Measurements from ENCODE around the gene PHACTR3. TPM values are rescaled to one million over a fixed set of nuclear protein-coding genes. Genes with fewer than 3 reads are reported as not detected.

Gene PHACTR3
- total and polyA plus RNA-seq, 2 of the 8 experiments (the other 6 are each of a cell fraction or from before 2014, with no cell fraction given): 0.05 to 0.13 TPM

GRCh38 chr20:59864726-59865125 is 260.4 kb downstream of the PHACTR3 start:
- no peak for FAIRE-seq
- no peak overlapping the region for H3K18ac ChIP-seq (ENCODE audit: extremely low read depth, low read length)
- POLR2A ChIA-PET (ENCODE audit: partially characterized antibody): no interaction called here
- no peak overlapping the region for H2BK20ac ChIP-seq (ENCODE audit: low read length)
- H3K14ac ChIP-seq (ENCODE audit: insufficient read length): no peak overlapping the region
- TF ChIP-seq PHF8 (conservative IDR thresholded peaks at IDR 0.05; ENCODE audit: low read depth, low read length) (no peak), HDAC6 (IDR thresholded peaks at IDR 0.05; ENCODE audit: low read depth, low read length) (no peak), GABPA (IDR thresholded peaks at IDR 0.05; ENCODE audit: borderline replicate concordance, insufficient read depth, low read length) (no peak), JUN (IDR thresholded peaks at IDR 0.05; ENCODE audit: low read depth, low read length) (no peak), TEAD4 (IDR thresholded peaks at IDR 0.05; ENCODE audit: low read depth, low read length) (no peak), JUND (IDR thresholded peaks at IDR 0.05; ENCODE audit: low read length) (no peak), SP2 (IDR thresholded peaks at IDR 0.05; ENCODE audit: low read length) (no peak), SIRT6 (IDR thresholded peaks at IDR 0.05; ENCODE audit: low read length) (no peak), BRCA1 (IDR thresholded peaks at IDR 0.05; ENCODE audit: low read depth, low read length) (no peak)
- TF ChIP-seq, protein P1, sequence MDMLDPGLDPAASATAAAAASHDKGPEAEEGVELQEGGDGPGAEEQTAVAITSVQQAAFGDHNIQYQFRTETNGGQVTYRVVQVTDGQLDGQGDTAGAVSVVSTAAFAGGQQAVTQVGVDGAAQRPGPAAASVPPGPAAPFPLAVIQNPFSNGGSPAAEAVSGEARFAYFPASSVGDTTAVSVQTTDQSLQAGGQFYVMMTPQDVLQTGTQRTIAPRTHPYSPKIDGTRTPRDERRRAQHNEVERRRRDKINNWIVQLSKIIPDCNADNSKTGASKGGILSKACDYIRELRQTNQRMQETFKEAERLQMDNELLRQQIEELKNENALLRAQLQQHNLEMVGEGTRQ (IDR thresholded peaks at IDR 0.05; ENCODE audit: low read length): no peak
- H2AFZ ChIP-seq (ENCODE audit: low read length): no peak overlapping the region
- H3K4me3 ChIP-seq (ENCODE audit: extremely low read depth in 1 of 4, insufficient read depth in 2 of 4, low read depth in 3 of 4, low read length in 4 of 4): no peak overlapping the region
- no peak overlapping the region for H2AK5ac ChIP-seq (ENCODE audit: low read depth, low read length)
- no peaks in the 10 kb centered on the region for H3K79me1 ChIP-seq (ENCODE audit: low read depth, low read length)
- no peak overlapping the region for H4K91ac ChIP-seq (replicated peaks; ENCODE audit: insufficient read length, low read length)
- CTCF ChIA-PET (ENCODE audit: partially characterized antibody): interaction anchor here (0.6 kb wide), 1 partner anchor 267 kb away, joined by 4 read pairs; no protein-coding TSS in a partner anchor
- H3K4me2 ChIP-seq (ENCODE audit: insufficient read depth in 1 of 2, low read depth in 2 of 2, low read length in 2 of 2): no peak overlapping the region
- H3K9ac ChIP-seq (replicated peaks in 1 of 4; ENCODE audit: extremely low read depth in 1 of 4, low read depth in 3 of 4, low read length in 3 of 4): no peak overlapping the region
- no peaks in the 10 kb centered on the region for H3K79me2 ChIP-seq (ENCODE audit: control insufficient read depth in 1 of 2, insufficient read depth in 2 of 2, low read length in 2 of 2)
- WGBS, 2 experiments (ENCODE audit: extremely low coverage in 1 of 2, insufficient coverage in 1 of 2, insufficient read length in 1 of 2, insufficient replicate concordance in 2 of 2, low coverage in 1 of 2, low lambda C conversion rate in 2 of 2, missing lambda C conversion rate in 1 of 2): 78% methylated on average over 1 of the region's 1 CpG; no CpG with 5 or more reads in 1 of the 2 experiments
- no peak overlapping the region for H3K27ac ChIP-seq (ENCODE audit: low read depth, low read length)
- no peaks in the 10 kb centered on the region for H3K27me3 ChIP-seq (replicated peaks in 1 of 4; ENCODE audit: control insufficient read depth in 3 of 4, extremely low read depth in 1 of 4, insufficient read depth in 3 of 4, low read length in 3 of 4)
- H3K9me3 ChIP-seq (ENCODE audit: insufficient read depth in 2 of 2, low read depth in 1 of 2, low read length in 1 of 2): peaks cover 31 to 51% of the 10 kb centered on the region in 2 experiments
- H3K23me2 ChIP-seq (ENCODE audit: low read depth, low read length): no peaks in the 10 kb centered on the region
- no peaks in the 10 kb centered on the region for H3K4me1 ChIP-seq (replicated peaks in 1 of 4; ENCODE audit: control insufficient read depth in 3 of 4, insufficient read depth in 4 of 4, low read length in 3 of 4)
- H4K20me1 ChIP-seq (replicated peaks in 1 of 2; ENCODE audit: control insufficient read depth in 1 of 2, insufficient read depth in 2 of 2, low read length in 2 of 2): no peaks in the 10 kb centered on the region
- no peak overlapping the region for H3K4ac ChIP-seq (replicated peaks; ENCODE audit: insufficient read length, low read depth, low read length)
- H2BK120ac ChIP-seq (replicated peaks; ENCODE audit: low read depth, low read length): no peak overlapping the region
- no peak overlapping the region for H3K23ac ChIP-seq (ENCODE audit: insufficient read length)
- H3K36me3 ChIP-seq (ENCODE audit: control insufficient read depth in 2 of 4, insufficient read depth in 4 of 4, low read length in 3 of 4): no peaks in the 10 kb centered on the region
- no peak for DNase-seq (ENCODE audit: low read depth in 1 of 2, low spot score in 2 of 2)
- no peak overlapping the region for H2BK5ac ChIP-seq (ENCODE audit: low read depth, low read length)
- H3K56ac ChIP-seq (replicated peaks; ENCODE audit: insufficient read length, low read depth, low read length): no peak overlapping the region
- no peak overlapping the region for H4K5ac ChIP-seq (ENCODE audit: insufficient read length, low read depth, low read length)
- no peak overlapping the region for H2BK12ac ChIP-seq (ENCODE audit: low read depth, low read length)
- no peak overlapping the region for H2BK15ac ChIP-seq (ENCODE audit: low read length)
- no peak overlapping the region for H4K8ac ChIP-seq (ENCODE audit: extremely low read depth, insufficient read depth, low read length)
